ENCODE measurements around the gene SLC35E4.
"Not testable (repeated sequence)": the region's sequence is repeated elsewhere in the genome, so short reads cannot be mapped to it uniquely, and the experiment has no call there.

The SLC35E4 gene

DNA sequence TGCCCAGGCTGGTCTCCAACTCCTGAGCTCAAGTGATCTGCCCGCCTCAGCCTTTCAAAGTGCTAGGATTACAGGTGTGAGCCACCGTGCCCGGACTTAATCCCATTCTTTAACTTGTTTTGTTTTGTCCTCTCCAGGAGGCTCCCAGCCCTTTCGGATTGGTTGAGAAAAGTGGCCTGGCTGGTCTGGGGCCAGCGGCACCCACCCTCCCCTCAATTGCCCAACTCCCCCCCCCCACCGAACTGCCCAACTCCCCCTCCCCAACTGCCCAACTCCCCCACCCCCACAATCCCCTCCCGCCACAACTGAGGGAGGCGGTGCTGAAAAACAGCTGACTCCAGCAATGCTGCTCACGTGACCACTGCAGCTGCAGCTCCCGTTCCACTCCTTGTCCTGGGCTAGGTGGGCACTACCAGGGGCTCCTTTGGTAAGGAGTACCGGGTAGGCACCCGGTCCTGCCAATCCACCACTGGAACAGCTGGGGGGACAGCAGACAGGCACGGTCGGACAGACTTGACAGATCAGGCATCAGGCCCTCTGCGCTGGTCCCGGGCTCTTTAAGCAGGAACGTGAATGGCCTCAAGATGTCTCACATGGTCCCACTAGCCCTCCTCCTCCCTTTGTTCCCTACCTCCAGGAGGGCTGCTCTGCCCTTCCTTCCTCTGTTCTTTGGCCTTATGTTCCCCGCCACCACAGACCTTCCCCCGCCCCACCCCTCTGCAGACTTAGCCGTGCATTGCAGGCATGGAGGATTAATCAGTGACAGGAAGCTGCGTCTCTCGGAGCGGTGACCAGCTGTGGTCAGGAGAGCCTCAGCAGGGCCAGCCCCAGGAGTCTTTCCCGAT, 28.9 kb upstream of the SLC35E4 start, which contains the start of gene TCN2:
Gene TCN2, plus strand, starts transcription at position 720 of the 845 bp plus-strand sequence. CDS start 158 bp downstream, outside the sequence.
- no peaks in the 10 kb centered on the region for H3K36me3 Mint-ChIP-seq (ENCODE audit: low read depth)
- no peaks in the 10 kb centered on the region for H3K27me3 Mint-ChIP-seq
- no peaks in the 10 kb centered on the region for H3K9me3 Mint-ChIP-seq
- H3K4me3 Mint-ChIP-seq: peak within 1 kb of the TSS; percentile 69
- H3K27ac Mint-ChIP-seq: peak within 1 kb of the TSS; percentile 55
- peaks cover 37% of the 10 kb centered on the region for H3K4me1 Mint-ChIP-seq (ENCODE audit: low read depth)

DNA sequence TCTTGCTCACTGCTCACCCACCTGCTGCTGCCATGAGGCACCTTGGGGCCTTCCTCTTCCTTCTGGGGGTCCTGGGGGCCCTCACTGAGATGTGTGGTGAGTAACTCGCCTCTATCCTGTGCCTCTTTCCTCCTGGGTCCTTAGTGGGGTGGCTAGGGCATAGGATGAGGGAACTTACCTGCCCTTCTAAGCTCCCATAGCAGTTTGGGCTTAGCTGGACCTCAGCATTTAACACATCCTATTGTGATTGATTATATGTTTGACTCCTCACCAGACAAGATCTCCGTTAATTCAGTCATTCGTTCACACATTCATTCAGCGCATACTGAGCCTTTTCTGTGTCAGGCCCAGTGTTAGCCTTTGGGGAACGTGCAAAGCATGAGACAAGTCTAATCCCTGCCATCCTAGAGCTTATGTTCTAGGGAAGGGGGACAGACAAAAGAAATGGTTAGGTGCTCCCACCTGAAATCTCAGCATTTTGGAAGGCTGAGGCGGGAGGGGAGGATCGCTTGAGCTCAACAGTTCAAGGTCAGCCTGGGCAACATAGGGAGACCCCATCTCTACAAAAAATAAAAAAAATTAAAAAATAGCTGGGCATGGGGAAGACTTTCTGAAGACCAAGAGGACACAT, 28.2 kb upstream of the SLC35E4 start:
- Mint-ChIP-seq H3K4me3 (peak overlapping the region; percentile 69), H3K27ac (peak overlapping the region; percentile 55), H3K9me3 (no peaks in the 10 kb centered on the region), H3K27me3 (no peaks in the 10 kb centered on the region), H3K36me3 (ENCODE audit: low read depth) (no peaks in the 10 kb centered on the region), H3K4me1 (ENCODE audit: low read depth) (peaks cover 33% of the 10 kb centered on the region)

DNA sequence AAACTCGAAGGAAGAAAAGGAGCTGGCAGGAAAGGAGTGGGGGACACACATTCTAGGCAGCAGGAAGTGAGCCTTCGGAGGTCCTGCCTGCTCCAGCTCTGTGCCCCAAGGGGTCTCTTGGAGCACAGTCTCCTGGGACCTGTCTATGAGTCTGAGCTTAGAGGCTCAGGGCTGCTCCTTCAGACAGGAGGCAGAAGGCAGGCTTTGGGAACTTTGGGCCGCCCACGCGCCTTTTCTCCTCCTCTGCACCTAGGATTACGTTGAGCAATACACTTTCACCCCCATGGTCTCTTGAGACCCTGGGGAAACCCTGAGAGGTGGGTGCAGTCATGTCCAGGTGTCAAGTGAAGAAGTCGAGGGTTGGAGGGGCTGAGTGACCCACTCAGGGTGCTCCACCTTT, 27.6 kb upstream of the SLC35E4 start:
- Mint-ChIP-seq H3K4me1 (ENCODE audit: low read depth) (peaks cover 33% of the 10 kb centered on the region), H3K4me3 (no peak overlapping the region), H3K36me3 (ENCODE audit: low read depth) (no peaks in the 10 kb centered on the region), H3K9me3 (no peaks in the 10 kb centered on the region), H3K27ac (no peak overlapping the region), H3K27me3 (no peaks in the 10 kb centered on the region)

DNA sequence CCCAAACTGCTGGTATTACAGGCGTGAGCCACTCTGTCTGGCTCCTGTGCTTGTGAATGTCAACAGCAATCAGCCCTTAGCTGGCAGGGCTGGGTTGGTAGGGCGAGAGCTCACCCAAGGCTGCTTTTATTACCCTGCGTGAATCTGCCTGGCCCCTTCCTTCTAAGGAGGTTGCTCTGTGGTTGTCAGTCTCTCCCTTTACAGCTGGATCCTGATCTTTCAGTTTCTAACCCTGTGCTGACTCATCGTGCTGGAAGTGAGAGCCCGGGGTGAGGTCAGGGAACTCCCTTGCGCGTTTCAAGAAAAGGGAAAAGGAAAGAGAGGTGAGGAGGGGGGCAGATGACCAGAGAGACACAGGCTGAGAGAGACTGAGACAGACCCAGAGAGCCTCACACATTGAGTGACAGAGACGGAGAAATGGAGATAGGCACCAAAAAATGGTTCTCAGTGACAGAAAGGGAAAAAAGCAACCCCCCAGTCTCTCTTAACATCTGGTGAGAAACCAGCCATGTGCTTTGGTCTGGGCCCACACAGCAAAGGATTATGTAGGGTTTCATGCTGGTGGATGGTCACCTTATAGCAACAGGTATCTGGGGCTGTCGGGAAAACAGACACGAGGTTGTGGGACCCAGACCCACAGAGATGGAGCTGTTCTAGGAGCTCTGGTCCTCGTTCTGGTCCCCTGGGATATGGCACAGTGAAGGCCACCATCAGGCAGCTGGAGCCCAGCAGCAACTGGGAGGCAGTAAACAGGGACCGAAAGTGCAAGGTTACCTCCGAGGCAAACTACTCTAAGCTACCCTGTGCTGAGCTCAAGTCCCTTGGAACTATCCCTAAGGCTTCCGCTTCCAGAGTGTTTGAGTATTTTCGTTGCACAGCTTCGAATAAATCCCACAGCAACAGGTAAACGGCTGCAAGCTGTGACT, 26.1 kb upstream of the SLC35E4 start:
- Mint-ChIP-seq H3K27ac (peak overlapping the region; percentile 79), H3K36me3 (ENCODE audit: low read depth) (no peaks in the 10 kb centered on the region), H3K9me3 (no peaks in the 10 kb centered on the region), H3K27me3 (no peaks in the 10 kb centered on the region), H3K4me3 (no peak overlapping the region), H3K4me1 (ENCODE audit: low read depth) (peaks cover 33% of the 10 kb centered on the region)

DNA sequence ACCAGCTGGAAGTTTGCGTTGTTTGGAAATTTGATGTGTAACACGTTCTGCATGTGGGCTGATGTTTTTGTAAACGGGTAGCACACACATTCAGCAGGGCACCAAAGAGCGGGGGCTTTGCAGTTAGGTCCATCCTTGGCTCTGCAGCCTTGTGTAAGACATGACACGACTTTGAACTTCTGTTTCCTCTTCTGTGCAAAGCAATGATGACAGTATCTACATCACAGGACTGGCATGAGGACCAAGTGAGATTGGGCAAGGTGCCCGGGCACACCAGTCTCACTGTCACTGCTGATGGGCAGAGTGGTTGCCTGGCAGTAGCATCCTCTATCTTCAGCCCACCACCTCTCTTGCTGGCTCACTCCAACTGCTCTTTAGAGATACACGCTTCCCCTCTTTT, 25.3 kb upstream of the SLC35E4 start:
- Mint-ChIP-seq H3K4me3 (no peak overlapping the region), H3K36me3 (ENCODE audit: low read depth) (no peaks in the 10 kb centered on the region), H3K4me1 (ENCODE audit: low read depth) (peaks cover 33% of the 10 kb centered on the region), H3K27me3 (no peaks in the 10 kb centered on the region), H3K9me3 (no peaks in the 10 kb centered on the region), H3K27ac (no peak overlapping the region)

DNA sequence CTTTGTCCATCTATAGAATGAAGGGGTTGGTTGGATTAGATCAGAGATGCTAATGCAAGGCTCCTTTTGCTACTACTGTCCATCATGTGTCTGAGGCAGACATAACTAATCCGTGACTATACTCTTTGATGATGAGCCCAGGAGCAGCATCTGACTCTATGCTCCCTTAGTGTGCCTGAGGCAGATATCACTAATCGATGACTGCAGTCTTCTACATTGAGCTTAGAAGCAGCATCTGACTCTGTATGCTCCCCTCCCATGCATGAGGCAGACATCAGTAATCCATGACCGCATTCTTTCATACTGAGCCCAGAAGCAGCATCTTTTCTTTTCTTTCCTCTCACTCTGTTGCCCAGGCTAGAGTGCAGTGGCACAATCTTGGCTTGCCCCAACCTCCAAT, 24.4 kb upstream of the SLC35E4 start:
- H3K27ac Mint-ChIP-seq: no peak overlapping the region
- H3K4me1 Mint-ChIP-seq (ENCODE audit: low read depth): peaks cover 25% of the 10 kb centered on the region
- H3K27me3 Mint-ChIP-seq: no peaks in the 10 kb centered on the region
- H3K4me3 Mint-ChIP-seq: no peak overlapping the region
- H3K36me3 Mint-ChIP-seq (ENCODE audit: low read depth): no peaks in the 10 kb centered on the region
- no peaks in the 10 kb centered on the region for H3K9me3 Mint-ChIP-seq

DNA sequence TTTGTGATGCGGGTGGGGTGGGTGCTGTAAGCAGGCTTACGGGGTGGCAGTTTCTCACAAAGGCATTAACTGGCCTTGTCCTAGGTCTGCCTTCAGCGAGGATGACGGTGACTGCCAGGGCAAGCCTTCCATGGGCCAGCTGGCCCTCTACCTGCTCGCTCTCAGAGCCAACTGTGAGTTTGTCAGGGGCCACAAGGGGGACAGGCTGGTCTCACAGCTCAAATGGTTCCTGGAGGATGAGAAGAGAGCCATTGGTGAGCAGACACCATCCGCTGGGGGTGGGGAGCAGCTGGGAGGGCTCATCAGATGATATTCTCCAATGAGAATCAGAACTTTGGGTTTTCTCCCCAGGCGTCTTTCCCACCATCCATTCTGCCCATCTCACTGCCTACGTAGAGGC, 22.8 kb upstream of the SLC35E4 start:
- H3K27me3 Mint-ChIP-seq: no peaks in the 10 kb centered on the region
- H3K4me1 Mint-ChIP-seq (ENCODE audit: low read depth): peaks cover 13% of the 10 kb centered on the region
- H3K36me3 Mint-ChIP-seq (ENCODE audit: low read depth): no peaks in the 10 kb centered on the region
- H3K27ac Mint-ChIP-seq: no peak overlapping the region
- no peaks in the 10 kb centered on the region for H3K9me3 Mint-ChIP-seq
- no peak overlapping the region for H3K4me3 Mint-ChIP-seq

DNA sequence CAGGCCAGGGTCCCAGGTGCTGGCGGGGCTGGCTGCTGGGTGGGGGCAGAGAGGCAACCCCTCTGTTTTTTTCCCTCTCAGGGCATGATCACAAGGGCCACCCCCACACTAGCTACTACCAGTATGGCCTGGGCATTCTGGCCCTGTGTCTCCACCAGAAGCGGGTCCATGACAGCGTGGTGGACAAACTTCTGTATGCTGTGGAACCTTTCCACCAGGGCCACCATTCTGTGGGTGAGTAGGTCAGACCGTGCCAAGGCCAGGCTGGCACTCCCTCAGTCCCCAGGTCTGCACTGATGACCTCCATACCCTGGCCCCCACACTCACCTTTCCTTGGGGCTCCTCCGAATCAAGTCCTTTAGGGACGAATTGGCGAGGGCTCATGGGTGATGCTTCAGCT, 21.3 kb upstream of the SLC35E4 start:
- H3K4me1 Mint-ChIP-seq (ENCODE audit: low read depth): peaks cover 6% of the 10 kb centered on the region
- no peak overlapping the region for H3K4me3 Mint-ChIP-seq
- H3K27ac Mint-ChIP-seq: no peak overlapping the region
- H3K27me3 Mint-ChIP-seq: no peaks in the 10 kb centered on the region
- no peaks in the 10 kb centered on the region for H3K9me3 Mint-ChIP-seq
- no peaks in the 10 kb centered on the region for H3K36me3 Mint-ChIP-seq (ENCODE audit: low read depth)

DNA sequence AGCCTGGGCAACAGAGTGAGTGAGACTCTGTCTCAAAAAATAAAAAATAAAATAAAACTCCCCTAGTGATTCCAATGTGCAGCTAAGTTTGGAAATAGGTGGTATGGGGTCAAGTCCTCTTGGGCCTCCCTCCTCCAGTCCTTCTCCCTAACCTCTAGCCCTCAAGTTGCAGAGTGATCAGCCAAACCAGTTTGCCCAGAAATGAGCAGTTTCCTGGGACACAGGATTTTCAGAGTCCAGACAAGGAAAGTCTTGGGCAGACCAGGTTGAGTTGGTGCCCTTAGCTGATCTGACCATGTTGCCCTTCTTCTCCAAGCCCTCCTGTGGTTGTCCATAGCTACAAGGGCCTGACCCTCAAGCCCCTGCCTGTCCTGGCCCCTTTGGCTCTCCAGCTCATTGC, 20.7 kb upstream of the SLC35E4 start:
- H3K36me3 Mint-ChIP-seq (ENCODE audit: low read depth): no peaks in the 10 kb centered on the region
- no peaks in the 10 kb centered on the region for H3K27me3 Mint-ChIP-seq
- no peaks in the 10 kb centered on the region for H3K4me1 Mint-ChIP-seq (ENCODE audit: low read depth)
- H3K27ac Mint-ChIP-seq: no peak overlapping the region
- H3K4me3 Mint-ChIP-seq: no peak overlapping the region
- no peaks in the 10 kb centered on the region for H3K9me3 Mint-ChIP-seq

DNA sequence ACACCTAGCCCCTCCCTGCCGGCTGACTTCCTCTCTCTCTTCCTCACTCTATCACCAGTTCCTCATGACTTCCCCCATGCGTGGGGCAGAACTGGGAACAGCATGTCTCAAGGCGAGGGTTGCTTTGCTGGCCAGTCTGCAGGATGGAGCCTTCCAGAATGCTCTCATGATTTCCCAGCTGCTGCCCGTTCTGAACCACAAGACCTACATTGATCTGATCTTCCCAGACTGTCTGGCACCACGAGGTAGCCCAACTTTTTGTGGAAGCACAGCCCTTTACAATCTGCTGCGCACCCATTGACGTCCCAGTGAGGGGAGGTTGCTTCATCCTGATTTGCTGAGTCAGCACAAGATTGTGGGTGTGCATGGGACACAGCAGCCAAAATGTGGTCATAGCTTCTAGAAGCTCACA, 20.0 kb upstream of the SLC35E4 start:
- Mint-ChIP-seq H3K36me3 (ENCODE audit: low read depth) (no peaks in the 10 kb centered on the region), H3K27ac (no peak overlapping the region), H3K4me3 (no peak overlapping the region)

DNA sequence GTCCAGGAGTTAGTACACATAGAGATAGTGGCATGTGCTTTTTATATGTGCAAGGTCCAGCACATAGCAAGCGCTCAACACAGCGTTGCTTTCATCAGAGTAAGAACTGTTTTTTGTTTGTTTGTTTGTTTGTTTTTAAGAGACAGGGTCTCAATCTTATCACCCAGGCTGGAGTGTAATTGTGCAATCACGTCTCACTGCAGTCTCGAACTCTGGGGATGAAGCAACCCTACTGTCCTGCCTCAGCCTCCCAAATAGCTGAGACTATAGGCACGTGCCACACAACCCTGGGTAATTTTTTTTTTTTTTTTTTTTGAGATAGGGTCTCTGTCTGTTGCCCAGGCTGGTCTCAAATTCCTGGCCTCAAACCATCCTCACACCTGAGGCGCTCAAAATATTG, 17.8 kb upstream of the SLC35E4 start:
- Mint-ChIP-seq H3K4me1 (ENCODE audit: low read depth) (no peaks in the 10 kb centered on the region), H3K4me3 (no peak overlapping the region), H3K27ac (no peak overlapping the region), H3K27me3 (no peaks in the 10 kb centered on the region), H3K9me3 (no peaks in the 10 kb centered on the region), H3K36me3 (ENCODE audit: low read depth) (no peaks in the 10 kb centered on the region)

More for the DNA sequence above, 20.0 kb upstream of the SLC35E4 start:
- Mint-ChIP-seq H3K9me3 (no peaks in the 10 kb centered on the region), H3K27me3 (no peaks in the 10 kb centered on the region), H3K4me1 (ENCODE audit: low read depth) (no peaks in the 10 kb centered on the region)

DNA sequence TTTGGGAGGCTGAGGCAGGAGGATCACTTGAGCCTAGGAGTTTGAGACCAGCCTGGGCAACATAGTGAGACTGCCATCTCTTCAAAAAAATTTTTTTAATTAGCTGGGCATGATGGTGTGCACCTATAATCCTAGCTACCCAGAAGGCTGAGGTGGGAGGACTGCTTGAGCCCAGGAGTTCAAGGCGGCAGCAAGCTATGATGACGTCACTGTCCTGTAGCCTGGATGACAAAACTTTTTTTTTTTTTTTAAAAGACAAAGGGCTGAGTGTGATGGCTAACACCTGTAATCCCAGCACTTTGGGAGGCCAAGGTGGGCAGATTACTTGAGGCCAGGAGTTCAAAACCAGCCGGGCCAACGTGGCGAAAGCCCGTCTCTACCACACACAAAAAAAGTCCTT, 15.7 kb upstream of the SLC35E4 start:
- not testable (repeated sequence) for H3K4me1 Mint-ChIP-seq (ENCODE audit: low read depth); H3K27ac Mint-ChIP-seq; H3K36me3 Mint-ChIP-seq (ENCODE audit: low read depth); H3K27me3 Mint-ChIP-seq; H3K4me3 Mint-ChIP-seq; H3K9me3 Mint-ChIP-seq

DNA sequence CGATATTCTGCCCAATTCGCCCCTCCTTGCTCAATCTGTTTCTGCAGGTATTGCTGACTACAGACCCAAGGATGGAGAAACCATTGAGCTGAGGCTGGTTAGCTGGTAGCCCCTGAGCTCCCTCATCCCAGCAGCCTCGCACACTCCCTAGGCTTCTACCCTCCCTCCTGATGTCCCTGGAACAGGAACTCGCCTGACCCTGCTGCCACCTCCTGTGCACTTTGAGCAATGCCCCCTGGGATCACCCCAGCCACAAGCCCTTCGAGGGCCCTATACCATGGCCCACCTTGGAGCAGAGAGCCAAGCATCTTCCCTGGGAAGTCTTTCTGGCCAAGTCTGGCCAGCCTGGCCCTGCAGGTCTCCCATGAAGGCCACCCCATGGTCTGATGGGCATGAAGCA, 9.2 kb upstream of the SLC35E4 start:
- Mint-ChIP-seq H3K9me3 (no peaks in the 10 kb centered on the region), H3K27ac (no peak overlapping the region), H3K27me3 (no peaks in the 10 kb centered on the region), H3K36me3 (ENCODE audit: low read depth) (no peaks in the 10 kb centered on the region), H3K4me1 (ENCODE audit: low read depth) (no peaks in the 10 kb centered on the region), H3K4me3 (no peak overlapping the region)

DNA sequence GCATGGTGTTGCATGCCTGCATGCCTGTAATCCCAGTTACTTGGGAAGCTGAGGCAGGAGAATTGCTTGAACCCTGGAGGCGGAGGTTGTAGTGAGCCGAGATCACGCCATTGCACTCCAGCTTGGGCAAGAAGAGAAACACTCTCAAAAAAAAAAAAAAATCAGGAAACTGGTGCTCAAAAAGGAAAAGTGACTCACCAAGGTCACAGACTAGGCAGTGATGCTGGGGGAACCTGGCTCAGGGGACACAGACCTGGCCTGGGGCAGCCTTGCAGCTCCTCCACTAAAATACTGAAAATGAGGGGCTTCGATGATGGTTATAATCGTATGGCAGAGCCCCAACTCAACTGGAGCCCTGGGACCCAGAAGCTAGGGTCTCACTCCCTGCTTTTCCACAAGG, 8.1 kb upstream of the SLC35E4 start:
- Mint-ChIP-seq H3K36me3 (ENCODE audit: low read depth) (no peaks in the 10 kb centered on the region), H3K4me3 (no peak overlapping the region), H3K9me3 (no peaks in the 10 kb centered on the region), H3K27me3 (no peaks in the 10 kb centered on the region), H3K4me1 (ENCODE audit: low read depth) (no peaks in the 10 kb centered on the region), H3K27ac (no peak overlapping the region)

DNA sequence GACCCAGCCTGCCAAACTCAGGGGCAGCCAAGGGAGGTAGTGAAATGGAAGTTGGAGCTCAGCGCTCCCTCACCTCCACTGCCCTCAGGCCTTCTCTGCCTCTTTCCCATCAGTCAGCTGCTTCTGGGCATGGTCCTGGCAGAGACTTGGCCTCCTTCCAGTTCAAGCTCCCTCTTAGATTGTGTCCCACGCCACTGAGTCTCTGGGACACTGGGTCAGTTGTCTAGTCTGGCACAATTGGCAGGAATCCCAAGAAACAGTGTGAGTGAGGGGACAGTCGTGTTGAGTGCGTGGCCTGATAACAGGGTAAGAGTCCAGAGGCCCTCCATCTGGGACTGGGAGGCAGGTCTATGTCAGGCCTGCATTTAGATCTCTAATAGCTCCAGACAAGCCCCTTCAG, 7.1 kb upstream of the SLC35E4 start:
- no peaks in the 10 kb centered on the region for H3K27me3 Mint-ChIP-seq
- H3K27ac Mint-ChIP-seq: no peak overlapping the region
- no peaks in the 10 kb centered on the region for H3K36me3 Mint-ChIP-seq (ENCODE audit: low read depth)
- H3K9me3 Mint-ChIP-seq: no peaks in the 10 kb centered on the region
- H3K4me3 Mint-ChIP-seq: no peak overlapping the region
- no peaks in the 10 kb centered on the region for H3K4me1 Mint-ChIP-seq (ENCODE audit: low read depth)
